A549 treated with Mapracorat at 1 μM for 4 hours (cell line): ENCODE results near the gene DCAF7. TPM values are rescaled to one million over a fixed set of nuclear protein-coding genes. Genes with fewer than 3 reads are reported as not detected.

Experiments
- total RNA-seq: library from RNA; stranded (reverse); fragments of 200-300 nt; extraction: Qiagen RNA extraction; gene quantifications from 5 replicates; pipeline ENCODE4 v1.2.3, GENCODE V29; 2022

Gene DCAF7, protein sequence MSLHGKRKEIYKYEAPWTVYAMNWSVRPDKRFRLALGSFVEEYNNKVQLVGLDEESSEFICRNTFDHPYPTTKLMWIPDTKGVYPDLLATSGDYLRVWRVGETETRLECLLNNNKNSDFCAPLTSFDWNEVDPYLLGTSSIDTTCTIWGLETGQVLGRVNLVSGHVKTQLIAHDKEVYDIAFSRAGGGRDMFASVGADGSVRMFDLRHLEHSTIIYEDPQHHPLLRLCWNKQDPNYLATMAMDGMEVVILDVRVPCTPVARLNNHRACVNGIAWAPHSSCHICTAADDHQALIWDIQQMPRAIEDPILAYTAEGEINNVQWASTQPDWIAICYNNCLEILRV
- 39.8 to 67.2 TPM (median 61.8 TPM) in 5 replicates for total RNA-seq

DNA sequence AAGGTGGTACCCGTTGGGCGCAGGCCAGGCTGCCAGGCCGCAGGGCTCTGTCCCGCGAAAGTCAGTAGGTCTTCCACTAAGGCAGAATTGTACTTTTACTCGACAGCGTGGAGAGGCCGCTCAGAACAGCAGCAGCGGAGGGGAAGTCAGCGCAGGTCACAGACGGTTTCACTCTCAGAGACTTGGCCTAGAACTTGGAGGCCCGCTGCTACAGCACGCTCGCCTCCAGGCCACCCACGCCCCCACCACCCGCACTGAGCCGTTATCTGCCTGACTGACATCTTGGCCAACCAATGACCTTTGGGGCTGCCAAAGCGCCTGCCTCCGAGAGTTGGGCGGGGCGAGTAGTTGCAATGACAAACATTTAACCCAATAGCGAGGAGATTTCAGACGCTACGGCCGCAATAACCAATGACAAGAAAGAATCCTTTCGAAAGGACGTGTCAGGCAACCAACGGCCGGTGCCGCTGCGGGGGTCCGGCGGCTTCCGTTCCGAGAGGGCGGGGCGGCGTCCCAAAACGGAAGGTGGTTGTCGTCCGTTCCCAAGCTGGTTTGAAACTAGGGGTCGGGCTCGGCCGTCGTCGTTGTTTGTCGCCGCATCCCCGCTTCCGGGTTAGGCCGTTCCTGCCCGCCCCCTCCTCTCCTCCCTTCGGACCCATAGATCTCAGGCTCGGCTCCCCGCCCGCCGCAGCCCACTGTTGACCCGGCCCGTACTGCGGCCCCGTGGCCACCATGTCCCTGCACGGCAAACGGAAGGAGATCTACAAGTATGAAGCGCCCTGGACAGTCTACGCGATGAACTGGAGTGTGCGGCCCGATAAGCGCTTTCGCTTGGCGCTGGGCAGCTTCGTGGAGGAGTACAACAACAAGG lies at the start of gene DCAF7:
Gene DCAF7 (plus strand): TSS at position 532 of the 871 bp plus-strand sequence. CDS start 201 bp downstream, at position 733.

DNA sequence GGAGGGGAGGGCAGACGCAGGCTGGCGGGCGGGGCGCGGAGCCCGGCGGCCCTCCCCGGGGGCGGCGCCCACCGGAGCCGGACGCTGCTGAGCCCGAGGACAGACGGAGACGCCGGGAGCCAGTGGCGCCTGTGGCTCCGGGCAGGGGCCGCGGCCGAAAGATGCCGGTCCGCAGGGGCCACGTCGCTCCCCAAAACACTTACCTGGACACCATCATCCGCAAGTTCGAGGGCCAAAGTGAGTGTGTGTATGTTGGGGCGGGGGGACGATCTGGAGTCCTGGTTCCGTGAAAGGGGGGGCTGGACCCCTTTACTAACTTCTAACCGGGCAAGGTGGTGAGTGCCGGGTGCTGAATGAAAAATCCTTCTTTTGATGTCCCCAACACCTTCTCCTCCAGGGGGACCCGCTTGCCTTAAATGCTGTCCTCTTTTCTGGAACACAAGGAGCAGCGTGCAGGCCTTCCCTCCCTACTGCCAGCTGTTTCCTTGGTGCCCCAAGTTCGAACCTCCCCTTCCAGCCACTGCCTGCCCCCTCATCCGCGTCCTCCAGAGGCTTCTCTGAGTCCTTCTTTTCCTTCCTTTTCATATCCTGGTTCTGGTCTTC lies 26.9 kb upstream of the DCAF7 start, which contains the start of gene KCNH6:
Gene KCNH6 (plus strand): TSS at position 106 of the 603 bp plus-strand sequence. CDS start 56 bp downstream, at position 162.

DNA sequence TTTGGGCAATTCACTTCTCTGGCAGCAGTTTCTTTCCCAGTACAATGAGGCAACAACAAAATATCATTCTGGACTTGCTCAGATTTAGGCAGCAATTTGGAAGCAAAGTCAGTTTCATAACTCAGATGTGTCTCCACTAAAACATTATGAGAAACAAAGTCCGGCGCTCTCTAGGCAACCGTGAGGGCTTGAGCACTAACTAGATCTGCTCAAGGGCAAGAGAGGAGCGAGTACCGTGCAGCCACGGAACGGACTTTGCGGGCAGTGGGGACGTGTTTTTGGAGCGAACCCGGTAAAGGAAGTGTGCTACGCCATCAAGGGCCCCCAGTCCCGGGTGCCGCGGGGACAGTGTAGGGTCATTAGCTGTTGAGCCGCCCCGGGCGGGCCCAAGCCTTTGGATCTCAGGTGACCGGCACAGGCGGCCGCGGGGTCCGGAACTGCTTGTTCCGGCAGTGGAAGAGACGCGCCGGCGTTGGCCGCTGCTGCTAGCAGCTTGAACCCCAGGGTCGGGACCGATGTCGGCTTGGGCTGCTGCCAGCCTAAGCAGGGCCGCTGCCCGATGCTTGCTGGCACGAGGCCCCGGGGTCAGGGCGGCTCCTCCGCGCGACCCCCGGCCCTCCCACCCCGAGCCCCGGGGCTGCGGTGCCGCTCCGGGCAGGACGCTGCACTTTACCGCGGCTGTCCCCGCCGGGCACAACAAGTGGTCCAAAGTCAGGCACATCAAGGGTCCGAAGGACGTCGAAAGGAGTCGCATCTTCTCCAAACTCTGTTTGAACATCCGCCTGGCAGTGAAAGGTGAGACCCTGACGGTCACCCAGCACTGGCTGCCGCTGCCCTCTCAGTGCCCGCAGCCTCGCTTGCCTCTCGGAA lies 50.5 kb downstream of the DCAF7 start, which contains the start of gene TACO1:
Gene TACO1 (plus strand): TSS at position 327 of the 870 bp plus-strand sequence. CDS start 189 bp downstream, at position 516.

DNA sequence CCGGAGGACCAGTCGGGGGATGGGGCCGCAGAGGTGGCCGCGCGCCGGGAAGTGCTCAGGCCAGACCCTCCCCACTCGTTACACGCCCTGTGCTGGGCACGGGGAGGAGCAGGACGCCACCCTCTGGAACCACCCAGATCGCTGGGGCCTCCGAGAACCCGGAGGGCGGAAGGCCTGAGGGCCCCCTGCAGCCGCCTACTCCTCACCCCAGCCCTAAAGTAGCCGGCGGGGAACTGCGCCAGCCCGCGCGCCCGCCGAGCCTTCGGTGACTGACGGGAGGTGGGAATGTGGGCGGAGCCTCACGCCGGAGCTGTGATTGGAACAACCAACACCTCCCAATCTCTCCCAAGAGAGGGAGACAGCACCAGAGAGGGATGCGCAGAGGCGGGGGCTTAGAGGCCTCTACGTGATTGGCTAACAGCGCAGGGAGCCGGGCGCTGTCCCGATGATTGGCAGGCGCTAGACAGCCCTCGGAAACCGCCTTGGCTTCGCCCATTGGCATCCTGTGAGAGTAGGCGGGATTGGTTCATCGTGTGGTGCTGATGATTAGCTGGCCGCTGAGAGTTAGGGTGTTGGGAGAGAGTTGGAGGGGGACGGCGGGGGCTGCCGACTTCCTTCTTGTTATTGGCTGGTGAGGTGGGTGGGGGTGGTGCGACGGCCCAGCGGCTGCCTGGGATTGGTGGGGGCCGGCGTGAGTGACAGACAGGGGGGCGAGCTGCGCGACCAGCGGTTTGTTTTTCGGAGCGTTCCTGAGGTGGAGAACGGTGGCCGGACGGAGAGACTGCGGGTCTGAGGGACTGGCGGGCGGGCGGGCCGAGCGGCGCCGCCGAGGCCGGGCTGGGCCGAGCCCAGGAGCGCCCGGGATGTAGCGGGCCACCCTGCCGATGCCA lies 71.7 kb downstream of the DCAF7 start, which contains the start of gene MAP3K3:
Gene MAP3K3 (plus strand): TSS at position 734 of the 890 bp plus-strand sequence. CDS start 343 bp downstream, outside the sequence.

Other genes with a start within 250 kb of the DCAF7 start
- 26.2 to 35.2 TPM (median 33.7 TPM) in 5 replicates for gene CYB561, start 104.2 kb upstream of the DCAF7 start, total RNA-seq
- 1.4 to 2.5 TPM (median 1.4 TPM) in 5 replicates for gene ACE, start 73.4 kb upstream of the DCAF7 start, total RNA-seq
- not detected in 5 replicates for gene KCNH6, start 27.1 kb upstream of the DCAF7 start, total RNA-seq
- 53.8 to 55.4 TPM (median 54.8 TPM) in 5 replicates for gene TACO1, start 50.4 kb downstream of the DCAF7 start, total RNA-seq
- gene MAP3K3, start 71.9 kb downstream of the DCAF7 start, total RNA-seq = 14.1 to 18.4 TPM (median 17.2 TPM) in 5 replicates
- gene LIMD2, start 149.6 kb downstream of the DCAF7 start, total RNA-seq = 8.7 to 14.4 TPM (median 10.6 TPM) in 5 replicates
- gene STRADA, start 191.3 kb downstream of the DCAF7 start, total RNA-seq = 25.0 to 27.0 TPM (median 25.6 TPM) in 5 replicates
- gene CCDC47, start 223.1 kb downstream of the DCAF7 start, total RNA-seq = 87.8 to 128 TPM (median 97.8 TPM) in 5 replicates
- 92.8 to 104 TPM (median 95.6 TPM) in 5 replicates for gene DDX42, start 223.7 kb downstream of the DCAF7 start, total RNA-seq